ENCODE results near the gene RRP8. TPM values are rescaled to one million over a fixed set of nuclear protein-coding genes. Genes with fewer than 3 reads are reported as not detected.

RRP8 gene
- total RNA-seq, 1 donor from 2014 or later = 23.9 TPM

GRCh38 chr11:6557761-6558674 is 45.4 kb downstream of the RRP8 start:
- H3K27ac Mint-ChIP-seq (ENCODE audit: unreplicated experiment) = no peak overlapping the region

GRCh38 chr11:6557063-6557462 is 46.4 kb downstream of the RRP8 start:
- no peaks in the 10 kb centered on the region for H3K9me3 ChIP-seq (ENCODE audit: insufficient read depth, low read depth, low read length)
- H2AFZ ChIP-seq (ENCODE audit: low read depth, low read length) = no peak overlapping the region
- TF ChIP-seq EZH2 (IDR thresholded peaks at IDR 0.05; ENCODE audit: insufficient read depth, low read length) (no peak), CTCF (IDR thresholded peaks at IDR 0.05; ENCODE audit: insufficient read depth, low read depth, low read length) (no peak)
- H3K4me1 ChIP-seq (ENCODE audit: insufficient read depth, low read length) = no peaks in the 10 kb centered on the region
- FAIRE-seq = no peak
- H3K4me3 ChIP-seq (ENCODE audit: insufficient read depth, low read depth, low read length) = no peak overlapping the region
- Mint-ChIP-seq H3K27ac (ENCODE audit: unreplicated experiment) (no peak overlapping the region), H3K9me3 (ENCODE audit: unreplicated experiment) (peaks cover 2% of the 10 kb centered on the region), H3K4me1 (ENCODE audit: low read depth, unreplicated experiment) (no peaks in the 10 kb centered on the region), H3K4me3 (ENCODE audit: unreplicated experiment) (no peak overlapping the region), H3K36me3 (ENCODE audit: low read depth, unreplicated experiment) (peaks cover 17% of the 10 kb centered on the region), H3K27me3 (ENCODE audit: low read depth, unreplicated experiment) (no peaks in the 10 kb centered on the region)
- no peak overlapping the region for H3K27ac ChIP-seq (ENCODE audit: low read depth, low read length)
- DNase-seq (ENCODE audit: low read depth) = no peak
- no peak overlapping the region for H3K4me2 ChIP-seq (ENCODE audit: low read length)
- H3K36me3 ChIP-seq (ENCODE audit: insufficient read depth, low read length) = no peaks in the 10 kb centered on the region
- no peaks in the 10 kb centered on the region for H3K27me3 ChIP-seq (ENCODE audit: insufficient read depth, low read length)
- no peak overlapping the region for H3K9ac ChIP-seq (ENCODE audit: low read length)
- H3K79me2 ChIP-seq (ENCODE audit: insufficient read depth, low read length) = no peaks in the 10 kb centered on the region
- H4K20me1 ChIP-seq (ENCODE audit: insufficient read depth, low read length) = no peaks in the 10 kb centered on the region

More at GRCh38 chr11:6557761-6558674, 45.4 kb downstream of the RRP8 start:
- H3K4me1 ChIP-seq (ENCODE audit: insufficient read depth, low read length) = peaks cover 3% of the 10 kb centered on the region
- no peaks in the 10 kb centered on the region for H3K9me3 ChIP-seq (ENCODE audit: insufficient read depth, low read depth, low read length)
- no peak for TF ChIP-seq EZH2 (IDR thresholded peaks at IDR 0.05; ENCODE audit: insufficient read depth, low read length)
- no peak for TF ChIP-seq CTCF (IDR thresholded peaks at IDR 0.05; ENCODE audit: insufficient read depth, low read depth, low read length)
- H3K9ac ChIP-seq (ENCODE audit: low read length) = no peak overlapping the region
- H3K27ac ChIP-seq (ENCODE audit: low read depth, low read length) = no peak overlapping the region
- H3K4me3 ChIP-seq (ENCODE audit: insufficient read depth, low read depth, low read length) = no peak overlapping the region
- Mint-ChIP-seq H3K9me3 (ENCODE audit: unreplicated experiment) (peaks cover 2% of the 10 kb centered on the region), H3K27me3 (ENCODE audit: low read depth, unreplicated experiment) (no peaks in the 10 kb centered on the region), H3K36me3 (ENCODE audit: low read depth, unreplicated experiment) (peaks cover 22% of the 10 kb centered on the region), H3K4me1 (ENCODE audit: low read depth, unreplicated experiment) (peaks cover 2% of the 10 kb centered on the region), H3K4me3 (ENCODE audit: unreplicated experiment) (no peak overlapping the region)
- no peaks in the 10 kb centered on the region for H4K20me1 ChIP-seq (ENCODE audit: insufficient read depth, low read length)
- no peak overlapping the region for H2AFZ ChIP-seq (ENCODE audit: low read depth, low read length)
- H3K27me3 ChIP-seq (ENCODE audit: insufficient read depth, low read length) = no peaks in the 10 kb centered on the region
- no peak for DNase-seq (ENCODE audit: low read depth)
- H3K79me2 ChIP-seq (ENCODE audit: insufficient read depth, low read length) = no peaks in the 10 kb centered on the region
- H3K4me2 ChIP-seq (ENCODE audit: low read length) = no peak overlapping the region
- FAIRE-seq = no peak
- no peaks in the 10 kb centered on the region for H3K36me3 ChIP-seq (ENCODE audit: insufficient read depth, low read length)
